NCI-H1694 (cell line): ENCODE measurements around the gene RAP1A.
"Not testable (repeated sequence)": the region's sequence is repeated elsewhere in the genome, so short reads cannot be mapped to it uniquely, and the experiment has no call there.

Experiments
- DNase-seq: peaks from one replicate; lab custom pipeline; 2025; lab: John Stamatoyannopoulos, UW

The RAP1A gene

GRCh38 chr1:111598544-111598943 lies 21.0 kb upstream of the RAP1A start:
- DNase-seq, result no peak

GRCh38 chr1:111599781-111600693 lies 19.6 kb upstream of the RAP1A start:
- no peak for DNase-seq

GRCh38 chr1:111600886-111601386 lies 18.7 kb upstream of the RAP1A start:
- no peak for DNase-seq

GRCh38 chr1:111602302-111602701 lies 17.3 kb upstream of the RAP1A start:
- no peak for DNase-seq

GRCh38 chr1:111602974-111603373 lies 16.6 kb upstream of the RAP1A start:
- no peak for DNase-seq

GRCh38 chr1:111603979-111604378 lies 15.6 kb upstream of the RAP1A start:
- DNase-seq, result no peak

GRCh38 chr1:111604931-111605330 lies 14.7 kb upstream of the RAP1A start:
- no peak for DNase-seq

- no peak for DNase-seq
These were observed 14.0 kb upstream of the RAP1A start for GRCh38 chr1:111605576-111605975.

GRCh38 chr1:111606457-111607215 lies 13.0 kb upstream of the RAP1A start:
- not testable (repeated sequence) for DNase-seq

GRCh38 chr1:111608528-111608927 lies 11.1 kb upstream of the RAP1A start:
- DNase-seq, result not testable (repeated sequence)

- no peak for DNase-seq
These were observed 7.6 kb upstream of the RAP1A start for GRCh38 chr1:111611986-111612385.

- no peak for DNase-seq
These were observed 3.5 kb upstream of the RAP1A start for GRCh38 chr1:111615870-111616715.

GRCh38 chr1:111618081-111618480 lies 1.5 kb upstream of the RAP1A start:
- DNase-seq, result no peak

GRCh38 chr1:111618961-111619634 lies 491 bp upstream of the RAP1A start:
- no peak for DNase-seq

GRCh38 chr1:111620441-111620971 lies 917 bp downstream of the RAP1A start:
- DNase-seq, result no peak

- no peak for DNase-seq
These were observed 1.5 kb downstream of the RAP1A start for GRCh38 chr1:111621050-111621449.

GRCh38 chr1:111622166-111622565 lies 2.6 kb downstream of the RAP1A start:
- DNase-seq, result no peak

GRCh38 chr1:111624382-111624781 lies 4.8 kb downstream of the RAP1A start:
- DNase-seq, result no peak

- no peak for DNase-seq
These were observed 5.7 kb downstream of the RAP1A start for GRCh38 chr1:111625276-111625675.

- no peak for DNase-seq
These were observed 8.6 kb downstream of the RAP1A start for GRCh38 chr1:111628153-111628552.
